ENCODE results near the gene TJP3.

TJP3 gene

GRCh38 chr19:3691372-3691716 lies 16.8 kb upstream of the TJP3 start:
- no peak for DNase-seq

GRCh38 chr19:3691726-3692125 lies 16.5 kb upstream of the TJP3 start:
- DNase-seq: no peak

GRCh38 chr19:3692141-3693024 lies 15.8 kb upstream of the TJP3 start:
- no peak for DNase-seq

- no peak for DNase-seq
Measured at GRCh38 chr19:3693025-3693925, 14.9 kb upstream of the TJP3 start.

GRCh38 chr19:3694361-3695123 lies 13.6 kb upstream of the TJP3 start:
- DNase-seq: no peak

GRCh38 chr19:3695124-3695733 lies 13.0 kb upstream of the TJP3 start:
- no peak for DNase-seq

GRCh38 chr19:3695986-3696659 lies 12.1 kb upstream of the TJP3 start:
- no peak for DNase-seq

- no peak for DNase-seq
Measured at GRCh38 chr19:3696660-3696995, 11.6 kb upstream of the TJP3 start.

- no peak for DNase-seq
Measured at GRCh38 chr19:3697094-3697493, 11.1 kb upstream of the TJP3 start.

- no peak for DNase-seq
Measured at GRCh38 chr19:3697671-3698385, 10.4 kb upstream of the TJP3 start.

GRCh38 chr19:3698386-3698950 lies 9.7 kb upstream of the TJP3 start:
- DNase-seq: no peak

GRCh38 chr19:3698974-3699740 lies 9.0 kb upstream of the TJP3 start:
- DNase-seq: no peak

GRCh38 chr19:3699741-3700241 lies 8.4 kb upstream of the TJP3 start:
- DNase-seq: no peak

GRCh38 chr19:3700242-3701032 lies 7.7 kb upstream of the TJP3 start, which contains the start of gene PIP5K1C:
Gene PIP5K1C, minus strand, starts transcription at chr19:3700468. Its CDS starts 78 bp downstream, at chr19:3700390.
- peak; percentile 90 for DNase-seq

- DNase-seq: no peak
Measured at GRCh38 chr19:3701200-3701599, 7.0 kb upstream of the TJP3 start.

GRCh38 chr19:3707868-3708206 lies 347 bp upstream of the TJP3 start:
- no peak for DNase-seq

- DNase-seq: peak; percentile 44
Measured at GRCh38 chr19:3710265-3710812, 2.2 kb downstream of the TJP3 start.

- no peak for DNase-seq
Measured at GRCh38 chr19:3712663-3713611, 4.8 kb downstream of the TJP3 start.

All from NCI-H2171 (cell line).